22Rv1 (cell line): Measurements from ENCODE around the gene FGF11.
A peak's percentile ranks its signal among the peaks of the same experiment; 100 is the strongest.

ENCODE experiments used
- H3K27ac ChIP-seq: fragments of 450-650 bp; 2 replicates; pipeline ENCODE4 v1.5.1; 2017
- ZFX ChIP-seq: fragments of 450-650 bp; IDR thresholded peaks from 2 replicates; pipeline ENCODE4 v1.6.1; 2017; ENCODE audit warnings: antibody characterized with exemption, borderline replicate concordance
- TF ChIP-seq, protein P1 (sequence below): fragments of 450-650 bp; IDR thresholded peaks from 2 replicates; pipeline ENCODE4 v1.5.1; 2017; ENCODE audit warnings: mild to moderate bottlenecking

Gene FGF11

DNA sequence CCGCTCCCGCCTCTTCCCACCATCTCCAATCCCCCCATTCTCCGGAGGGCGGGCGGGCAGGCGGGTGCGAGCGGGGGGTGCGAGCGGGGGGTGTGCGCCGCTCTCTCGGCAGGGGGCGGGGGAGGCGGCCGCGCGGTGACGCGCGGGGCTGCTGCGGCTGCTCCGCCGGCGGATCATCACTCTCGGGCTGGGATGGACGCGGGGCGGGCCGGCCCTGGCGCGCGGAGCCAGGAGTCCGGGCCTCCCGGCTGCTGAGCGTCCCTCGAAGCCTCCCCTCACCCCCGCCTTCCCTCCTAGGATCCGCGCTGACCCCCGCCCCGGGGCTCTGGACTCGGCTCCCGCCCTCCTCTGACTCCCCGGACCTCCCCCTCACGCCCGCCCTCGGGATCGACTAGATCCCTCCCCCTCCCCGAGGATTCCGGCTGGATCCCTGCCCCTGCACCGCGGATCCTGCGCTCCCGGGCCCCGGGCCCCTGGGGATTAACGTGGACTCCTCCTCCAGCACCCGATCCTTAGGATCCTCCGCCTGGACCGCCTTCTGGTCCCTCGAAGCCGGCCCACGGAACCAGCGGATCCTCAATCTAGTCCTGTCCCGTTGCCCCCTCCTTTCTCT is 34.5 kb upstream of the FGF11 start:
- peak overlapping the region; percentile 87 for H3K27ac ChIP-seq
- TF ChIP-seq, protein P1, sequence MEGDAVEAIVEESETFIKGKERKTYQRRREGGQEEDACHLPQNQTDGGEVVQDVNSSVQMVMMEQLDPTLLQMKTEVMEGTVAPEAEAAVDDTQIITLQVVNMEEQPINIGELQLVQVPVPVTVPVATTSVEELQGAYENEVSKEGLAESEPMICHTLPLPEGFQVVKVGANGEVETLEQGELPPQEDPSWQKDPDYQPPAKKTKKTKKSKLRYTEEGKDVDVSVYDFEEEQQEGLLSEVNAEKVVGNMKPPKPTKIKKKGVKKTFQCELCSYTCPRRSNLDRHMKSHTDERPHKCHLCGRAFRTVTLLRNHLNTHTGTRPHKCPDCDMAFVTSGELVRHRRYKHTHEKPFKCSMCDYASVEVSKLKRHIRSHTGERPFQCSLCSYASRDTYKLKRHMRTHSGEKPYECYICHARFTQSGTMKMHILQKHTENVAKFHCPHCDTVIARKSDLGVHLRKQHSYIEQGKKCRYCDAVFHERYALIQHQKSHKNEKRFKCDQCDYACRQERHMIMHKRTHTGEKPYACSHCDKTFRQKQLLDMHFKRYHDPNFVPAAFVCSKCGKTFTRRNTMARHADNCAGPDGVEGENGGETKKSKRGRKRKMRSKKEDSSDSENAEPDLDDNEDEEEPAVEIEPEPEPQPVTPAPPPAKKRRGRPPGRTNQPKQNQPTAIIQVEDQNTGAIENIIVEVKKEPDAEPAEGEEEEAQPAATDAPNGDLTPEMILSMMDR: no peak
- no peak for TF ChIP-seq ZFX

DNA sequence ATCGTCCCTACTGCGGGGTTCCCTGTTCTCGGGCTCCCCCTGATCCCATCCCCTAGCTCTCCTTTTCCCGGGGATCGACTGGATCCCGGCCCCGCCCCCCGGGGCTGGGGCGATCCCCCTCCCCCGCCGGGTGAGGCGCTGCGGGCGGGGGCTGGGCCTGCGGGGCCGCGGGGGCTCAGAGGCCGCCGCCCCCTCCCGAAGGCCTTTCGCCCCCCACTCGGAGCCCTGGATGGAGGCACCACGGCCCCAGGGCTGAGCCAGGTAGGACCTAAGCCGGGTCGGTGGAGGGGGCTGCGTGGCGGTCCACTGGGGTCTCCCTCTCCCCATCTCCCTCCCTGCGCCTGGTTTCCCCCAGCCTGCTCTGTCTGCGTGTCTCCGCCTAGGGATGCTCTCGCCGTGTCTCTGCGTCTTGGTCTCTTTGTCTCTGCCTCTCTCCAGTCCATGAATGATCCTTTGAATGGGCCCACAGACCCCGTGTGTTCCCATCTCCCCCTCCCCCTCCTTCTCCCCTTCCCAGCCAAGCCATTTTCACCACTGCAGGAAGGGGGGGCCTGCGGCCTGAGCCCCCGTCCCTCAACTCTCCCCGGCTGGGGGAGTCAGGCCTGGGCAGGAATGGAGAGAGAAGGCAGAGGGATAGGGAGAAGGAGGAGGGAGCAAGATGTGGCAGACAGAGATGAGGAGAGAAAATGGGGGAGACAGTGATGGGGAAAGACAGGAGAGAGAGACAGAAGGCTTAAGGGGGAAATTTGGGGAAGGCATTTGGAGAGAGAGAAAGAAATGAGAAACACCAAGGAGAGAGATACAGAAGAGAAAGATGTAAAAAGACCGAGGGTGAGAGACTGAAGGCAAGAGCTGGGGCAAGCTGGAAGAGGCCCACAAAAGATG is 33.7 kb upstream of the FGF11 start:
- TF ChIP-seq ZFX: no peak
- TF ChIP-seq, protein P1: no peak
- peak overlapping the region; percentile 87 for H3K27ac ChIP-seq

DNA sequence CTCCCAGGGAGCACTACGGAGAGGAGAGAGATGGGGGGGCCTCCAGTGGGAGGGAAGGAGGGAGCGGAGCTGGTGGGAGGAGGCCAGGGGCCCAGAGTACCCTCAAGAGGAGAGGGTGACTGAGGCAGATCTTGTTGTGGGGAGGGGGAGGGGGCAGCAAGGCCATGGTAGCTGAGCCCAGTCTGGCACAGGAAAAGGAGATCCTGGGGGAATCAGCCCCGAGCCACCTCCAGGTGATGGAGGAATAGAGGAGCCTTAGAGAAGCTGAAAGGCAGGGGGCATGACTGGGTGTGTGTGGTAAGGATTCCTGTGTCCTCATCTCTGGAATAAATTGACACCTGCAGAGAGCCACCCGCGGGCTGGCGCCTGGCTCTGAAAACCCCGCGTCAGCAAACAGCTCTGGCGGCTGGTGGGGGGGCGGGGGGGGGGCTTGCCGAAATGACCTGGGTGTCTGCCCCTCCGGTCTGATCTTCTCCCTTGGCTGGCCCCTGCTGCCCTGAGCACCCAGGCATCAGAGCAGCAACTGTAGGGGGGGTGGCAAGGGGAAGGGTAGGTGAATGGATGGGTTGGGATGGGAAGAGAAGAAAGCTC is 33.0 kb upstream of the FGF11 start:
- TF ChIP-seq, protein P1: no peak
- TF ChIP-seq ZFX: no peak
- H3K27ac ChIP-seq: peak overlapping the region; percentile 87

DNA sequence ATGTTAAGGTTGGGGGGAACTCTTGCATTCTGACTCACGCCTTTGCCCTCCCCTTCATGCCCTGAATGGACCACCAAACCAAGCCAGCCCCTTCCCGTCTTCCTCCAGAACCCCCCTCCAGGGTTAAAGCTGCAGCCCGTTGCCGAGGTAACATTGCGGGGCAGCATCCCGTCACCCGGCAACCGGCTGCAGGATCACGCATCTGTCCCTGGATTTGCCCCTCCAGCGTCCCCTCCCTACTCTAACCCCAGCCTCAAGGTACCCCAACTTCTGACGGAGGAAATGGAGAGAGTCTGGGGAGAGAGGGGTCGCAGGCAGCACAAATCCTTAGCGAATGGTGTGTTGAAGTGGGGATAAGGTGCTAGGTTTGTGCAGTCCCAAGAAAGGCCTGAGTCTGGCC is 32.2 kb upstream of the FGF11 start:
- TF ChIP-seq, protein P1: no peak
- TF ChIP-seq ZFX: no peak
- no peak overlapping the region for H3K27ac ChIP-seq

DNA sequence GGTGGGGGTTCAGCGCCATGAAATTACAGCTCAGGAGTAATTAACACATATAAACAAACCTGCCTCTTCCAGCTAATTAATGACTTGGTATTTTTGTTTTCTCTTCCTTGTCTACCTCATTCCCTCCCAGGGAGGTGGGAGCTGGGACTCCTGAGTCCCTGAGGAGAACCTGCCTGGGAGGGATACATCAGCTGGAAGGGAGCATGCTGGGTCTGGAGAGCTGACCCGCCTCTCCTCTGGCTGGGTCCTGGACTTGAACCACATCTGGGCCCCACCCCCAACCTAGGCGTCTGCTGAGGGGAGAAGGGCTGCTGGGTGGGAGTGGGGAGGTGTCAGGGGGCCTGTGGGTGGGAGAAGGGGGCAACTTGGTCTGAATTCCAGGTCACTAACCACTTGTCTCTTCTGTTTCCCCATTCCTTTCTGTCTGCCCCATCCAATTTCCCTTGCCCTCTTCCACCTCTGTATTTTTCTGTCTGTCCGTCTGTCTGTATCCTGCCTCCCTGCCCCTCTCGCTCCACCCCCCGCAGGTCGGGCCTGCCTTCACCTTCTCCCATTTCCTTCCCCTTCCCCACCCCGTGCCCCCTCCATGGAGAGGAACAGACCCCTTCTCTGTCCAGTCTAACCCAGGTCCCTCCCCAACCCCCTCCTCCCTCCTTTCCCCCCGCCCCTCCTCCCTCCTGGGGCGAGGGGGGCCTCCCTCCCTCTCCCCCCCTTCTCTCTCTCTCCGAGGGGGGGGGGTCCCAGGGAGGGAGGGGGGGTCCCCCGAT is 31.6 kb upstream of the FGF11 start, which contains the start of gene NLGN2:
Gene NLGN2, plus strand, starts transcription at position 361 of the 767 bp plus-strand sequence. CDS start 411 bp downstream, outside the sequence.
- no peak within 1 kb of the TSS for H3K27ac ChIP-seq
- no peak for TF ChIP-seq ZFX
- TF ChIP-seq, protein P1: no peak

DNA sequence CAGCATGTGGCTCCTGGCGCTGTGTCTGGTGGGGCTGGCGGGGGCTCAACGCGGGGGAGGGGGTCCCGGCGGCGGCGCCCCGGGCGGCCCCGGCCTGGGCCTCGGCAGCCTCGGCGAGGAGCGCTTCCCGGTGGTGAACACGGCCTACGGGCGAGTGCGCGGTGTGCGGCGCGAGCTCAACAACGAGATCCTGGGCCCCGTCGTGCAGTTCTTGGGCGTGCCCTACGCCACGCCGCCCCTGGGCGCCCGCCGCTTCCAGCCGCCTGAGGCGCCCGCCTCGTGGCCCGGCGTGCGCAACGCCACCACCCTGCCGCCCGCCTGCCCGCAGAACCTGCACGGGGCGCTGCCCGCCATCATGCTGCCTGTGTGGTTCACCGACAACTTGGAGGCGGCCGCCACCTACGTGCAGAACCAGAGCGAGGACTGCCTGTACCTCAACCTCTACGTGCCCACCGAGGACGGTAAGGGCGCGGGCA is 31.0 kb upstream of the FGF11 start:
- H3K27ac ChIP-seq: no peak overlapping the region
- TF ChIP-seq, protein P1: no peak
- TF ChIP-seq ZFX: no peak
